HG03457 (cell line): ENCODE measurements around the gene NCMAP.

Experiments used
- ATAC-seq: cut with Tn5 transposase; IDR thresholded peaks from one replicate; pipeline ENCODE4 v1.9.1; 2021; ENCODE audit warnings: moderate number of reproducible peaks; ENCODE audit not compliant: unreplicated experiment

NCMAP gene

GRCh38 chr1:24570265-24571125, 14.6 kb downstream of the NCMAP start:
- ATAC-seq, result no peak

DNA sequence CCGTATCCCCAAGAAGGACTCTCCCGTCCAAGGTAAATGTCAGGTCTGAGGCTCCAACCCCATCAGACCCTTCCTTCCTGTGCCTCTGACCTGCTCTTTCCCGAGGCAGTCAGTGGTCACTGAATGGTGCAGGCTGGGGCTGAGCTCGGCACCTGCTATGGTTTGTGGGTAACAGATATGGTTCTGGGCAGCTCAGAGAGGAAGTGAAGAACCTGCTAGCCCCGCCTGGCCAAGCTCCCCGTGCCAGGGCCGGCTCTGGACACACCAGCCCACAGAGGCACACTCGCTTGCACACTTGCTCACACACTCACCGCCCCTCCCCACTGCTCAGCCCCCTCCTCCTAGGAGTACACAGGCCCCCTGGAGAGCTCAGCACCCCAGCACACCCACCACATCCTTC, 16.4 kb downstream of the NCMAP start:
- no peak for ATAC-seq

- ATAC-seq, result no peak
Observed at GRCh38 chr1:24575905-24576587, 20.2 kb downstream of the NCMAP start.

- no peak for ATAC-seq
Observed at GRCh38 chr1:24578846-24579245, 23.0 kb downstream of the NCMAP start.

GRCh38 chr1:24580756-24581155, 24.9 kb downstream of the NCMAP start:
- ATAC-seq, result no peak

- ATAC-seq, result no peak
Observed at GRCh38 chr1:24584171-24584647, 28.3 kb downstream of the NCMAP start.

- no peak for ATAC-seq
Observed at GRCh38 chr1:24586119-24586518, 30.2 kb downstream of the NCMAP start.

GRCh38 chr1:24586970-24587820, 31.3 kb downstream of the NCMAP start:
- ATAC-seq, result no peak

- ATAC-seq, result no peak
Observed at GRCh38 chr1:24588573-24588972, 32.7 kb downstream of the NCMAP start.

DNA sequence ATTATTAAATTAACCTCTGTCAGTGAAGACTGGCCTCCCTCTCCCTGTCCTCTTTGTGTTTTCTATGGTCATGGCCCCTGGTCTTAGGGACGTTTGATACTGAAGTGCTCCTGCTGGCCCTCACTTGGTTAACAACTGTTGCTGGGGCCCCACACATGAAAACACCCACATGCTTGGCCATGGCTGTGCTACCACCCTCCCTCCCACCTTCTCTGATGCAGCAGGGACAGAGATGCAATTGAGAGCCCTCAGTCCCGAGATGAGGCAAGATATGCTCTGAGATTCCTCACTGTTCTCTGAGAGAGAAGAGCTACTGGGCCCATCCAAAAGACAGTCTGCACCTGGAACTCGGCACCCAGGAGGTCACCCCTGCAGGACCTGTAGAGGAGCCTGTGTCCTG, 33.3 kb downstream of the NCMAP start:
- ATAC-seq, result no peak

GRCh38 chr1:24591781-24592180, 35.9 kb downstream of the NCMAP start:
- ATAC-seq, result no peak

DNA sequence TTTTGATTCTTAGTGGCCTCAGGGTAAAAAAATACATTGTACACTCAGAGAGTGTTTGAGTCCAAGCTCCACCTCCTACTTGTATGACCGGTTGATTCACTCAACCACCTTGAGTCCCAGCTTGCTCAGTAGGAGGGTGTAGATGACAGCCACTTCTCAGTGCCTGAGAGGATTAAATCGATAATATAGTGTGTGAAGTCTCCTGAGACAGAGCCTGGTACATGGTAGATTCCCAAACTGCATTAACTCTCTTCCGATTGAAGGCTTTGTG, 38.4 kb downstream of the NCMAP start:
- ATAC-seq, result no peak

- no peak for ATAC-seq
Observed at GRCh38 chr1:24596401-24596880, 40.6 kb downstream of the NCMAP start.

GRCh38 chr1:24599265-24599664, 43.4 kb downstream of the NCMAP start:
- no peak for ATAC-seq

DNA sequence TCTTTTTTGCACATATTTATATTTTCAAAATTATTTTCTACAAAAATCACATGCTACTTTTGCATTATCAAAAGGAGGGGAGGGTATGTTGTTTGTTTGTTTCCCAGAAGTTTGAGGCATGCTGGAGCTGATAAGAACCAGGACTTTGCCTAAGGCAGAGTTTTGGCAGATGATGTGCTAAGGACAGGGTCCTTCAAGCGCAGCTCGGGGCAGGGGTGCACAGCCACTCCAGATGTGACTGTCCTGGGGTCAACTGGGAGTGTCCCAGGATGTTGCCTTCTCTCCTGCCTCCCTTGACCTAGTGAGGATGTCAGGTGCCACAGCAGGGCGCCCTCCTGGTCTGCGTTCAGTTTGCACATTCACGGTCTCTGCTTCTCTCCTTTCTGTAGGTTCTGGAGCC, 44.7 kb downstream of the NCMAP start:
- no peak for ATAC-seq

GRCh38 chr1:24605534-24606295, 49.8 kb downstream of the NCMAP start:
- no peak for ATAC-seq

- ATAC-seq, result no peak
Observed at GRCh38 chr1:24606296-24606605, 50.4 kb downstream of the NCMAP start.

DNA sequence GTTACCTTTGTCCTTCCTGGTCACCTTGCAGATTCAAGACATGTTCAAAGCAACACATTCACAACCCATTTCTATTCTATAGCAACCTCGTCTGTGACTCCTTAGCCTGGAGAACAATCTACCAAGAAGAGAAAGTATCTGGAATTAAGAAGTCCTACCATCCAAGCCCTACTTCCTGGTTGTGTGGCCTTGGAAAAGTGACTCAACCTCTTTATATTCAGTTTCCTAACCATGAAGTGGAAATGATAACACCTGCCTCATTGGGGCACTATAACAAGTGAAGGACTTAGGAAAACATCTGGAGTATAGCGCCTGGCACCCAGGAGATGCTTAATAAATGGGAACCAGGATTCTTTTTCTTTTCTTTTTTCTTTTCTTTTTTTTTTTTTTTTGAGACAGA, 50.7 kb downstream of the NCMAP start:
- ATAC-seq, result no peak

- no peak for ATAC-seq
Observed at GRCh38 chr1:24609949-24610517, 54.1 kb downstream of the NCMAP start.

GRCh38 chr1:24619376-24619775, 63.5 kb downstream of the NCMAP start:
- no peak for ATAC-seq

GRCh38 chr1:24620678-24621077, 64.8 kb downstream of the NCMAP start:
- ATAC-seq, result no peak
